Breast epithelium (tissue), 4 donors: ENCODE data around the gene MRTFA. TPM values are rescaled to one million over a fixed set of nuclear protein-coding genes. Genes with fewer than 3 reads are reported as not detected.

ENCODE experiments used
- DNase-seq, 2 donors: peaks; one replicate each; pipeline ENCODE4 v3.0.0-alpha.2; 2019; ENCODE audit warnings: low spot score in 2 of 2
- H3K27ac ChIP-seq, 2 donors: fragments of 200-600 bp; sonication (generic) in 1 of 2; one replicate each; pipeline ENCODE4 v1.5.1; 2016 to 2019; ENCODE audit warnings: mild to moderate bottlenecking in 1 of 2
- H3K27me3 ChIP-seq, 2 donors: fragments of 200-600 bp; sonication (generic) in 1 of 2; one replicate each; pipeline versions ENCODE4 v1.5.1 to v1.6.0; 2017 to 2019; ENCODE audit warnings: control low read depth in 1 of 2, mild to moderate bottlenecking in 1 of 2
- H3K36me3 ChIP-seq: fragments of 200-600 bp; one replicate; pipeline ENCODE4 v1.5.1; 2019
- H3K4me1 ChIP-seq, 2 donors: fragments of 200-600 bp; sonication (generic); one replicate each; pipeline ENCODE4 v1.5.1; 2016 to 2019; ENCODE audit warnings: control low read depth in 1 of 2
- H3K4me3 ChIP-seq, 3 donors: fragments of 200-600 bp; sonication (generic); 1 replicate in 2 of 3; 2 replicates in 1 of 3; pipeline ENCODE4 v1.5.1; 2016 to 2019; ENCODE audit warnings: mild to moderate bottlenecking in 3 of 3, moderate library complexity in 2 of 3
- H3K9me3 ChIP-seq, 2 donors: fragments of 200-600 bp; sonication (generic) in 1 of 2; one replicate each; pipeline ENCODE4 v1.5.1; 2016 to 2019; ENCODE audit warnings: control low read depth in 1 of 2
- POLR2A ChIP-seq: fragments of 450-650 bp; IDR thresholded peaks from one replicate; pipeline ENCODE4 v1.6.1; 2016; ENCODE audit warnings: antibody characterized with exemption, mild to moderate bottlenecking, moderate library complexity
- POLR2AphosphoS5 ChIP-seq, 3 donors: sonication (generic); formaldehyde crosslinking; IDR thresholded peaks; one replicate each; pipeline ENCODE4 v1.6.1; 2017; ENCODE audit warnings: antibody characterized with exemption in 3 of 3
- intact Hi-C: fragments of 100-400 bp; cut with DNase I; formaldehyde crosslinking; loops from one replicate; pipeline ENCODE4 v1.15.1; 2023; ENCODE audit warnings: low total_unique reads
- total RNA-seq, 3 donors: library from RNA; depleted of rRNA; stranded (reverse); fragments of >200 nt; gene quantifications; one replicate each; pipeline ENCODE4 v1.1.0, GENCODE V29; 2016
- TF ChIP-seq, protein P1 (sequence below), 3 donors: fragments of 450-650 bp; IDR thresholded peaks; one replicate each; pipeline ENCODE4 v1.5.1; 2016 to 2017; ENCODE audit warnings: antibody characterized with exemption in 3 of 3, mild to moderate bottlenecking in 3 of 3, moderate library complexity in 3 of 3

The MRTFA gene
- total RNA-seq, 3 donors from 2014 or later: 47.0 to 69.2 (median 65.7) TPM

DNA sequence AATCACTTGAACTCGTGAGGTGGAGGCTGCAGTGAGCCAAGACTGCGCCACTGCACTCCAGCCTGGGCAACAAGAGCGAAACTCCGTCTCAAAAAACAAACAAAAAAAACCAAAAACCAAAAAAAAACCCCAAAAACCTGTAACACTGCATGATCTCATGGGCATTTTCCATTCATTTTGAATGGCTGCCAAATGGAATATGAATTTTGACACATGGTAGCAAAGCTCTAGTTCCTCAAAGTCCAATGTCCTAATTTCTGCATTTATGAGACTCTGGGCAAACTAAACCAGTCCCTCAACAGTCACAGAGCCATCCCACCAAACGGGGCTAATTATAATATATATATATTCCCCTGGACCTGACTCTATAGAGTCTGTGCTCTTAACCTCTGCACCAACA lies 204.4 kb downstream of the MRTFA start:
- TF ChIP-seq, protein P1, sequence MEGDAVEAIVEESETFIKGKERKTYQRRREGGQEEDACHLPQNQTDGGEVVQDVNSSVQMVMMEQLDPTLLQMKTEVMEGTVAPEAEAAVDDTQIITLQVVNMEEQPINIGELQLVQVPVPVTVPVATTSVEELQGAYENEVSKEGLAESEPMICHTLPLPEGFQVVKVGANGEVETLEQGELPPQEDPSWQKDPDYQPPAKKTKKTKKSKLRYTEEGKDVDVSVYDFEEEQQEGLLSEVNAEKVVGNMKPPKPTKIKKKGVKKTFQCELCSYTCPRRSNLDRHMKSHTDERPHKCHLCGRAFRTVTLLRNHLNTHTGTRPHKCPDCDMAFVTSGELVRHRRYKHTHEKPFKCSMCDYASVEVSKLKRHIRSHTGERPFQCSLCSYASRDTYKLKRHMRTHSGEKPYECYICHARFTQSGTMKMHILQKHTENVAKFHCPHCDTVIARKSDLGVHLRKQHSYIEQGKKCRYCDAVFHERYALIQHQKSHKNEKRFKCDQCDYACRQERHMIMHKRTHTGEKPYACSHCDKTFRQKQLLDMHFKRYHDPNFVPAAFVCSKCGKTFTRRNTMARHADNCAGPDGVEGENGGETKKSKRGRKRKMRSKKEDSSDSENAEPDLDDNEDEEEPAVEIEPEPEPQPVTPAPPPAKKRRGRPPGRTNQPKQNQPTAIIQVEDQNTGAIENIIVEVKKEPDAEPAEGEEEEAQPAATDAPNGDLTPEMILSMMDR (IDR thresholded peaks at IDR 0.05): no peak
- no peak for TF ChIP-seq POLR2A
- TF ChIP-seq POLR2AphosphoS5 (IDR thresholded peaks at IDR 0.05): no peak
- Histone ChIP-seq H3K36me3 (no peaks in the 10 kb centered on the region), H3K4me3 (no peak overlapping the region), H3K27ac (no peak overlapping the region), H3K27me3 (no peaks in the 10 kb centered on the region), H3K4me1 (peaks cover 0 to 6% of the 10 kb centered on the region in 2 donors), H3K9me3 (no peaks in the 10 kb centered on the region)
- no peak for DNase-seq
- intact Hi-C loops: no loop called here

DNA sequence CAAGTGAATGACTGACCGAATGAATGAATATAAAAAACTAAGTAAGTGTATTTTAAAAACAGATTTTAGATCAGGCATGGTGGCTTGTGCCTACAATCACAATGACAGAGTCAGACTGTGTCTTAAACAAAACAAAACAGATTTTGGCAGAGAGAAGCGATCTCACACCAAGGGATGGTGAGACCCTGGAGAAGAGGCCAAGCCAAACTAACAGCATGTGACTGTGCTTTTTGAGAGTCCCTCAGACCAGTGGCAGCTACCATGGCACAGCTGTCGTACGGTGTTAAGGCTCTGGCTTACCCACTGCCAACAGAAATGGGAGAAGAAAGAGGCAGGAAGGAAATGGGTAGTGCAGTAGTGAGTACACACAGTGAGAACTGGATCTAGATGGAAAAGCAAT lies 205.5 kb downstream of the MRTFA start:
- Histone ChIP-seq H3K4me1 (no peaks in the 10 kb centered on the region), H3K27me3 (no peaks in the 10 kb centered on the region), H3K36me3 (no peaks in the 10 kb centered on the region), H3K4me3 (no peak overlapping the region), H3K9me3 (no peaks in the 10 kb centered on the region), H3K27ac (no peak overlapping the region)
- TF ChIP-seq POLR2A (no peak), POLR2AphosphoS5 (IDR thresholded peaks at IDR 0.05) (no peak)
- TF ChIP-seq, protein P1 (IDR thresholded peaks at IDR 0.05): no peak
- intact Hi-C loops: no loop called here
- no peak for DNase-seq

DNA sequence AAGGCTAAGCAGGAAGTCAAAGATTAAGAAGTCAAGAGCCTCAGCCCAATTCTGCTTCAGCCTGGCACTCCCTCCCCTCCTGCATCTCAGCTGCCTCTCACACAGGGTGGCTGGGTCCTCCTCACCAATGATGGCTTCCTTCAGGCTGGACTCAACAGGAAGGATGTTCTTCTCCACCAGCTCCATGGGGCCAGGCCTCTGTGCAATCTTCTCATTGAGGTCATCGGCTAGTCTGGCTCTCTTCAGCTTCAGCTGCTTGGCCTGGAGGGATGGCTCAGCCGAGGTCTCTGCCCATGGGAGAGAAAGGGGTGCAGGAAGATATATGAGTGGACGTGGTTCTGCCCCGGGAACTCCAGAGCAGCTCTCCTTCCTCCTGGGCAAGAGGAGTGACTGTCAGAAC lies 207.0 kb downstream of the MRTFA start:
- intact Hi-C loops: no loop called here
- TF ChIP-seq, protein P1 (IDR thresholded peaks at IDR 0.05): no peak
- TF ChIP-seq POLR2AphosphoS5 (IDR thresholded peaks at IDR 0.05): no peak
- TF ChIP-seq POLR2A: no peak
- Histone ChIP-seq H3K27me3 (no peaks in the 10 kb centered on the region), H3K27ac (no peak overlapping the region), H3K4me1 (no peaks in the 10 kb centered on the region), H3K4me3 (no peak overlapping the region), H3K9me3 (no peaks in the 10 kb centered on the region), H3K36me3 (no peaks in the 10 kb centered on the region)
- DNase-seq: no peak

DNA sequence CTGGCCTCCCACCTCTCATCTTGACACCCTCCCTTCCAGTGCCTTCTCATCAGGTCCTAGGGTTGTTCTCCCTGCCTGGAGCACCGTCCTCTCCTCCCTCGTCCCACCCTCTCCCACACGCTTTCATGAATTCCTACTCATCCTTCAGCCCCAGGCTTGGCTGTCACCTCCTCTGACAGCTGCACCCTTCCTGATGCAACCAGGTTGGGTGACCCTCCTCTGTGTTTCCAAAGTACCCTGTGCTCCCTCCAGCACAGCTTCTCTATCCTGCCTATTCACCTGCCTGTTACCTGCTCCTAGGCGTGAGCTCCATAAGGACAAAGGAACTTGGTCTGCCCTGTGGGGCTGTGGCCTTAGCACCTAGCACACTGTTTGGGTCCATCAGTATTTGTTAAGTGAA lies 207.7 kb downstream of the MRTFA start:
- no peak overlapping the region for H3K4me3 ChIP-seq
- DNase-seq: no peak
- no peak for TF ChIP-seq POLR2A
- H3K4me1 ChIP-seq: no peaks in the 10 kb centered on the region
- no peaks in the 10 kb centered on the region for H3K27me3 ChIP-seq
- H3K36me3 ChIP-seq: no peaks in the 10 kb centered on the region
- intact Hi-C loops: no loop called here
- no peaks in the 10 kb centered on the region for H3K9me3 ChIP-seq
- H3K27ac ChIP-seq: no peak overlapping the region

DNA sequence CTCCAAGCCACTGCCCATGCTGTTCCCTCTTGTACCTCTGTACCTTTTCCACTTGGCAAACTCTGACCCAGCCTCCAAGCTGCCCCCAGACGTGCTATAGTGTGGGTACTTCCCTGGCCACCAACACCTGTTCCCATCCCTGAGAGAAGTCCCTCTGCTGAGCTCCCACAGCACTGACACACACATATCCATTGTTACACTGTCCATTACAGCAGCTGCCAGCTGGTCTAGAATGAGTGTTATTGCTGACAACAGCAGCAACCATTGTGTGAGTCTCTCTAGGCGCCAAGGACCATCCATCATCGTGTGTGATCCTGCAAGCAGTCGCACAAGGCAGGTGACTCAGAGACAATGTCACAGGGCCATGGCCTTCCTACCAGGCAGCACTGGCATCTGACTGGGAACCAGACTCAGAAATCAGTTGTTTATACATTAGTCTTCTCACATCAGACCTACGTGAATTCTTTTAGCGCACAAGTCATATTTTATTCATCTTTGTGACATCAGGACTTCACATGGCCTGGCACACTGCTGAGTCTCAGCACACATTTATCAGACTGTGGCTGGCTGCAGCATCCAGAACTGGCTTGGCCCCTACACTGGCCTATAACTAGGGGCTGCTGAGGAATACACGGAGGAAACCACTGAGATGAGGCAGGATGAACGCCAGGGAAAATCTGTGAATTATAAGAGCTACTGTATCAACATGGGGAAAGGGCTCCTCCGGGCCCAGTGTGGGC lies 209.8 kb downstream of the MRTFA start:
- peaks cover 0 to 2% of the 10 kb centered on the region in 2 donors for H3K4me1 ChIP-seq
- H3K4me3 ChIP-seq: no peak overlapping the region
- DNase-seq: peak; percentile 51 to 66
- H3K36me3 ChIP-seq: no peaks in the 10 kb centered on the region
- intact Hi-C loops: no loop called here
- H3K9me3 ChIP-seq: no peaks in the 10 kb centered on the region
- no peak for TF ChIP-seq POLR2A
- TF ChIP-seq, protein P1 (IDR thresholded peaks at IDR 0.05): no peak
- TF ChIP-seq POLR2AphosphoS5 (IDR thresholded peaks at IDR 0.05): peak in 1 of 3 donors; percentile 25
- H3K27me3 ChIP-seq: no peaks in the 10 kb centered on the region
- peak overlapping the region; percentile 80 to 84 for H3K27ac ChIP-seq
